Tibial nerve (tissue), 3 donors: Measurements from ENCODE around the gene HOXD9.

Source experiments
- CTCF ChIP-seq, 5 experiments: fragments of 200-600 bp in 3 of 5; fragments of 450-650 bp in 2 of 5; sonication (generic) in 3 of 5; IDR thresholded peaks; one replicate each; pipeline ENCODE4 v1.5.1; 2016 to 2019; ENCODE audit warnings: antibody characterized with exemption in 5 of 5, mild to moderate bottlenecking in 3 of 5, moderate library complexity in 2 of 5
- POLR2A ChIP-seq, 2 donors: fragments of 450-650 bp; IDR thresholded peaks; one replicate each; pipeline ENCODE4 v1.6.1; 2017; ENCODE audit warnings: antibody characterized with exemption in 2 of 2, mild to moderate bottlenecking in 2 of 2, moderate library complexity in 2 of 2

GRCh38 chr2:176122052-176122682, 352 bp upstream of the HOXD9 start:
- no peak for TF ChIP-seq CTCF (IDR thresholded peaks at IDR 0.05)
- TF ChIP-seq POLR2A (IDR thresholded peaks at IDR 0.05), result no peak
